Left renal cortex interstitium (tissue), 4 donors: ENCODE data around the gene TMEM89. TPM values are rescaled to one million over a fixed set of nuclear protein-coding genes. Genes with fewer than 3 reads are reported as not detected.

Experiments used
- DNase-seq, 4 donors: peaks; one replicate each; pipeline ENCODE4 v3.0.0-alpha.2; 2013; ENCODE audit warnings: low read depth in 4 of 4, low spot score in 2 of 4, missing footprints in 1 of 4
- polyA plus RNA-seq, 4 donors: library from polyadenylated mRNA; unstranded; fragments of 120-200 nt; gene quantifications; one replicate each; pipeline ENCODE4 v1.2.1, GENCODE V29; 2013; ENCODE audit not compliant: insufficient read length in 4 of 4

The TMEM89 gene
- polyA plus RNA-seq, 4 donors = 0.21 TPM; not detected in 3

- DNase-seq = no peak
These were observed 28.2 kb downstream of the TMEM89 start for GRCh38 chr3:48593337-48593736.

GRCh38 chr3:48592519-48593087 lies 29.0 kb downstream of the TMEM89 start:
- no peak for DNase-seq

GRCh38 chr3:48591886-48592518 lies 29.6 kb downstream of the TMEM89 start:
- DNase-seq = no peak

- no peak for DNase-seq
These were observed 30.1 kb downstream of the TMEM89 start for GRCh38 chr3:48591436-48591835.

GRCh38 chr3:48588230-48588629 lies 33.3 kb downstream of the TMEM89 start:
- no peak for DNase-seq

GRCh38 chr3:48587686-48588085 lies 33.9 kb downstream of the TMEM89 start:
- DNase-seq = no peak

GRCh38 chr3:48585411-48585810 lies 36.2 kb downstream of the TMEM89 start:
- DNase-seq = no peak

- DNase-seq = no peak
These were observed 36.7 kb downstream of the TMEM89 start for GRCh38 chr3:48584836-48585235.

- DNase-seq = no peak
These were observed 39.7 kb downstream of the TMEM89 start for GRCh38 chr3:48581621-48582481.

- DNase-seq = no peak
These were observed 44.9 kb downstream of the TMEM89 start for GRCh38 chr3:48576647-48577046.

- DNase-seq = no peak
These were observed 46.2 kb downstream of the TMEM89 start for GRCh38 chr3:48575366-48575765.

- DNase-seq = no peak
These were observed 47.5 kb downstream of the TMEM89 start for GRCh38 chr3:48573973-48574585.

- DNase-seq = no peak
These were observed 49.1 kb downstream of the TMEM89 start for GRCh38 chr3:48572517-48572916.

GRCh38 chr3:48571938-48572337 lies 49.6 kb downstream of the TMEM89 start:
- DNase-seq = no peak

Other genes with a start within 250 kb of the TMEM89 start
- gene FBXW12, start 249.6 kb downstream of the TMEM89 start, polyA plus RNA-seq = under 1 TPM; 0.11 to 0.99 (median 0.50) TPM
- gene PLXNB1, start 191.7 kb downstream of the TMEM89 start, polyA plus RNA-seq = 100 to 1,000 TPM; 137 to 247 (median 190) TPM
- 10 to 100 TPM; 23.8 to 30.0 (median 27.2) TPM for gene CCDC51, start 181.7 kb downstream of the TMEM89 start, polyA plus RNA-seq
- 100 to 1,000 TPM; 279 to 369 (median 294) TPM for gene TMA7, start 181.5 kb downstream of the TMEM89 start, polyA plus RNA-seq
- 10 to 100 TPM; 12.0 to 15.5 (median 13.8) TPM for gene ATRIP, start 175.0 kb downstream of the TMEM89 start, polyA plus RNA-seq
- gene SHISA5, start 117.6 kb downstream of the TMEM89 start, polyA plus RNA-seq = 100 to 1,000 TPM; 101 to 132 (median 107) TPM
- 1 to 10 TPM; 3.7 to 6.1 (median 5.5) TPM for gene PFKFB4, start 65.0 kb downstream of the TMEM89 start, polyA plus RNA-seq
- under 1 TPM in 3 of 4 donors, not detected in 1; 0.40 to 0.65 (median 0.51) TPM for gene UCN2, start 58.0 kb downstream of the TMEM89 start, polyA plus RNA-seq
- gene COL7A1, start 26.4 kb downstream of the TMEM89 start, polyA plus RNA-seq = 10 to 100 TPM; 13.8 to 28.9 (median 18.5) TPM
- 100 to 1,000 TPM; 280 to 313 (median 289) TPM for gene UQCRC1, start 12.1 kb downstream of the TMEM89 start, polyA plus RNA-seq
- gene SLC26A6, start 13.7 kb upstream of the TMEM89 start, polyA plus RNA-seq = 10 to 100 TPM; 18.0 to 36.9 (median 27.4) TPM
- 1 to 10 TPM in 2 of 4 donors, under 1 TPM in 2; 0.67 to 1.4 (median 1.1) TPM for gene CELSR3, start 41.1 kb upstream of the TMEM89 start, polyA plus RNA-seq
- 10 to 100 TPM; 14.3 to 24.0 (median 20.5) TPM for gene NCKIPSD, start 64.1 kb upstream of the TMEM89 start, polyA plus RNA-seq
- gene IP6K2, start 95.5 kb upstream of the TMEM89 start, polyA plus RNA-seq = 100 to 1,000 TPM; 182 to 311 (median 218) TPM
- 10 to 100 TPM; 38.3 to 47.7 (median 42.8) TPM for gene PRKAR2A, start 226.1 kb upstream of the TMEM89 start, polyA plus RNA-seq